Esophagus squamous epithelium (tissue), 5 donors: ENCODE results near the gene ETV1. TPM values are rescaled to one million over a fixed set of nuclear protein-coding genes. Genes with fewer than 3 reads are reported as not detected.

ENCODE experiments used
- DNase-seq: peaks from one replicate; lab custom pipeline; 2025; lab: John Stamatoyannopoulos, UW
- H3K27ac ChIP-seq, 4 donors: fragments of 200-600 bp; sonication (generic); one replicate each; pipeline ENCODE4 v1.5.1; 2016 to 2019; ENCODE audit warnings: mild to moderate bottlenecking in 1 of 4
- H3K27me3 ChIP-seq, 4 donors: fragments of 200-600 bp; sonication (generic); 1 replicate in 3 of 4; 2 replicates in 1 of 4; pipeline versions ENCODE4 v1.5.1 to v1.6.0; 2017 to 2021; ENCODE audit warnings: antibody characterized with exemption in 1 of 4
- H3K36me3 ChIP-seq, 3 donors: fragments of 200-600 bp; sonication (generic); one replicate each; pipeline ENCODE4 v1.5.1; 2016 to 2019
- H3K4me1 ChIP-seq, 3 donors: fragments of 200-600 bp; sonication (generic); one replicate each; pipeline ENCODE4 v1.5.1; 2017 to 2019
- H3K4me3 ChIP-seq, 4 donors: fragments of 200-600 bp; sonication (generic); 1 replicate in 3 of 4; 2 replicates in 1 of 4; pipeline ENCODE4 v1.5.1; 2016 to 2019; ENCODE audit warnings: mild to moderate bottlenecking in 2 of 4, moderate library complexity in 1 of 4
- H3K9me3 ChIP-seq, 3 donors: fragments of 200-600 bp; sonication (generic); one replicate each; pipeline ENCODE4 v1.5.1; 2016 to 2019
- POLR2A ChIP-seq, 4 donors: fragments of 450-650 bp; IDR thresholded peaks; one replicate each; pipeline ENCODE4 v1.6.1; 2017; ENCODE audit warnings: antibody characterized with exemption in 4 of 4, mild to moderate bottlenecking in 4 of 4, moderate library complexity in 3 of 4
- WGBS, 2 donors: methylation state at CpG; one replicate each; pipeline ENCODE4 v1.1.5; 2018; 5-methylcytosine and 5-hydroxymethylcytosine counted together
- intact Hi-C: fragments of 100-400 bp; cut with DNase I; formaldehyde crosslinking; loops from one replicate; pipeline ENCODE4 v1.15.0; 2022
- total RNA-seq, 4 donors: library from RNA; depleted of rRNA; stranded (reverse); fragments of >200 nt; gene quantifications; one replicate each; pipeline ENCODE4 v1.1.0, GENCODE V29; 2016
- TF ChIP-seq, protein P1 (sequence below), 6 experiments: fragments of 450-650 bp in 4 of 6; fragments of 200-600 bp in 2 of 6; sonication (generic) in 2 of 6; IDR thresholded peaks; one replicate each; pipeline ENCODE4 v1.5.1; 2016 to 2019; ENCODE audit warnings: antibody characterized with exemption in 6 of 6, mild to moderate bottlenecking in 4 of 6, moderate library complexity in 4 of 6
- donor health status: DM: yes; HTN: yes; CAD: no.

The ETV1 gene
- total RNA-seq, 4 donors from 2014 or later = 0.27 to 10.0 (median 1.6) TPM

DNA sequence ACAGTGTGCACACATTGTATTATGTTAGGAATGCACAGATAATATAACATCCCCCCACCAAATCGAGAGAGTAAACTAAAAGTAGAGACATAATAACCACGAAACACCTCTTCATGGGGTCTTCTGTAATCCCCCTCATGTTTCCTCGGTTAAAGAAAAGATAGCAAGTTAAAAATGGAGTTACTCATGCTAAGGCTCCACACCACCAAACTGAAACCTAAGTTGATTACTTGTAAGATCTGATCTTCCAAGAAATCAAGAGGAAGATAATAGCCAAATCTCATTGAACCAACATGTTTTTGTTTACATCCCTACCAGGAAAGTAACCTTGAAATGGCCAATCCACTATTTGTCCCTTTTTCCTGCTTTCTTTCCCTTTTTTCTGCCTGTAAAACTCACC is 11.7 kb upstream of the ETV1 start:
- Histone ChIP-seq H3K36me3 (no peaks in the 10 kb centered on the region), H3K4me1 (no peaks in the 10 kb centered on the region), H3K4me3 (no peak overlapping the region), H3K9me3 (no peaks in the 10 kb centered on the region), H3K27ac (no peak overlapping the region), H3K27me3 (no peaks in the 10 kb centered on the region)
- intact Hi-C loops = no loop called here
- no peak for TF ChIP-seq POLR2A (IDR thresholded peaks at IDR 0.05)
- TF ChIP-seq, protein P1, sequence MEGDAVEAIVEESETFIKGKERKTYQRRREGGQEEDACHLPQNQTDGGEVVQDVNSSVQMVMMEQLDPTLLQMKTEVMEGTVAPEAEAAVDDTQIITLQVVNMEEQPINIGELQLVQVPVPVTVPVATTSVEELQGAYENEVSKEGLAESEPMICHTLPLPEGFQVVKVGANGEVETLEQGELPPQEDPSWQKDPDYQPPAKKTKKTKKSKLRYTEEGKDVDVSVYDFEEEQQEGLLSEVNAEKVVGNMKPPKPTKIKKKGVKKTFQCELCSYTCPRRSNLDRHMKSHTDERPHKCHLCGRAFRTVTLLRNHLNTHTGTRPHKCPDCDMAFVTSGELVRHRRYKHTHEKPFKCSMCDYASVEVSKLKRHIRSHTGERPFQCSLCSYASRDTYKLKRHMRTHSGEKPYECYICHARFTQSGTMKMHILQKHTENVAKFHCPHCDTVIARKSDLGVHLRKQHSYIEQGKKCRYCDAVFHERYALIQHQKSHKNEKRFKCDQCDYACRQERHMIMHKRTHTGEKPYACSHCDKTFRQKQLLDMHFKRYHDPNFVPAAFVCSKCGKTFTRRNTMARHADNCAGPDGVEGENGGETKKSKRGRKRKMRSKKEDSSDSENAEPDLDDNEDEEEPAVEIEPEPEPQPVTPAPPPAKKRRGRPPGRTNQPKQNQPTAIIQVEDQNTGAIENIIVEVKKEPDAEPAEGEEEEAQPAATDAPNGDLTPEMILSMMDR (IDR thresholded peaks at IDR 0.05) = no peak
- 49 to 81% methylated on average over 3 of the region's 3 CpGs for WGBS, 2 donors
- no peak for DNase-seq

DNA sequence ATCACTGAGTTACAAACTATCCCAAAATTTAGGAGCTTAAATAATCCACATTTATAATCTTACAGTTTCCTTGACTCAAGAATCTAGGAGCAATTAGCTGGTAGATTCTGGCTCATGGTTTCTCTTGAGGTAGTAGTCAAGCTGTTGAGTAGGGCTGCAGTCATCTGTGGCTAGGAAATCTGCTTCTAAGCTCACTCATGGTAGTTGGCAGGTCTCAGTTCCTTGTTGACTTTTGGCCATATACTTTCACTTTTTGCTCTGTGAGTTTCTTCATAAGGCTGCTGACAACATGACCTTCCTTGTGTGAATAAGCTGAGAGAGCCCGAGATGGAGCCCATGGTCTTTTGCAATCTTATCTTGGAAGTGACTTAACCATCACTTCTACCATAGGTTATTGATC is 10.8 kb upstream of the ETV1 start:
- Histone ChIP-seq H3K27ac (no peak overlapping the region), H3K9me3 (no peaks in the 10 kb centered on the region), H3K4me1 (no peaks in the 10 kb centered on the region), H3K4me3 (no peak overlapping the region), H3K36me3 (no peaks in the 10 kb centered on the region), H3K27me3 (no peaks in the 10 kb centered on the region)
- 75 to 82% methylated on average over 1 of the region's 1 CpG for WGBS, 2 donors
- DNase-seq = no peak
- intact Hi-C loops = no loop called here
- TF ChIP-seq, protein P1 (IDR thresholded peaks at IDR 0.05) = no peak
- TF ChIP-seq POLR2A (IDR thresholded peaks at IDR 0.05) = no peak

DNA sequence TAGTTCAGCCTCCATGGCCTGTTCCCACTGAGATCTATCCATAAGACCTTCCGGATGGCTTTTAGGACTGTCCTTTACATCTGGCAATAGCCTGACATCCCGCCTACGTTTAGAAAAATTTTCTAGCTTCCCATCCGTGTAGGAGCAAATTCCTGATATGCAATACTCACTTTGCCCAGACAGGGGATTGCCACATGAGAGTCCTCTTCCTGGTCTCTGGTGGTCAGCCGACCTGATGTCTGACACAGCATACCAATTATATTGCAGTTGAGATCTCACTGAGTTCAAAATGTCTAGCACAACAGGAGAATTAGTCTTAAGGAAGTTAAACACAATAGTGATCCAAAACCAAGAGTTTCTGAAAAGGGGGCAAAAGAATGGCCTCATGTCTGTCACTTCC is 9.4 kb upstream of the ETV1 start:
- Histone ChIP-seq H3K36me3 (no peaks in the 10 kb centered on the region), H3K4me1 (no peaks in the 10 kb centered on the region), H3K9me3 (no peaks in the 10 kb centered on the region), H3K27me3 (no peaks in the 10 kb centered on the region), H3K27ac (no peak overlapping the region), H3K4me3 (no peak overlapping the region)
- TF ChIP-seq POLR2A (IDR thresholded peaks at IDR 0.05) = no peak
- TF ChIP-seq, protein P1 (IDR thresholded peaks at IDR 0.05) = no peak
- intact Hi-C loops = no loop called here
- WGBS, 2 donors = 80 to 82% methylated on average over 5 of the region's 5 CpGs
- DNase-seq = no peak

DNA sequence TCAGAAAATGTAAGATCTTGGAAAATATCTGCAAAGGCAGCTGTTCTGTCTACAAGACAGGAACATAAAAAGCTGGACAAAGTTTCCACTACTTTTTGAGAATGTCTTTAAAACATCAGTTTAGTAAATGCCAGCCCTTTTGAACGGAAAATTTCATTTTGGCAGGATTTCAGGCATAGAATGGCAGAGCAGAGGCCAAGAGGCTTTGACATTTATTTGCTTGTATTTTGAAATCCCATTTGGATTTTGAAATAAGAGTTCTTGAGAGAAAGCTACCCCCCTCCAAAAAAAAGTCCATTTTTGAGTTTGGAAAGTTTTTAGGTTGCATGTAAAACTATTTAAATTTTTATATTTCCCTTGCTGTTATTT is 3.1 kb upstream of the ETV1 start:
- H3K27ac ChIP-seq = peak overlapping the region in 2 of 4 donors; percentile 87 to 88
- no peak overlapping the region for H3K4me3 ChIP-seq
- no peaks in the 10 kb centered on the region for H3K36me3 ChIP-seq
- intact Hi-C loops = no loop called here
- no peak for TF ChIP-seq POLR2A (IDR thresholded peaks at IDR 0.05)
- TF ChIP-seq, protein P1 (IDR thresholded peaks at IDR 0.05) = no peak
- DNase-seq = no peak
- H3K27me3 ChIP-seq = no peaks in the 10 kb centered on the region
- H3K4me1 ChIP-seq = peaks cover 0 to 35% (median 0%) of the 10 kb centered on the region in 3 donors
- WGBS, 2 donors = 52 to 73% methylated on average over 1 of the region's 1 CpG
- no peaks in the 10 kb centered on the region for H3K9me3 ChIP-seq

DNA sequence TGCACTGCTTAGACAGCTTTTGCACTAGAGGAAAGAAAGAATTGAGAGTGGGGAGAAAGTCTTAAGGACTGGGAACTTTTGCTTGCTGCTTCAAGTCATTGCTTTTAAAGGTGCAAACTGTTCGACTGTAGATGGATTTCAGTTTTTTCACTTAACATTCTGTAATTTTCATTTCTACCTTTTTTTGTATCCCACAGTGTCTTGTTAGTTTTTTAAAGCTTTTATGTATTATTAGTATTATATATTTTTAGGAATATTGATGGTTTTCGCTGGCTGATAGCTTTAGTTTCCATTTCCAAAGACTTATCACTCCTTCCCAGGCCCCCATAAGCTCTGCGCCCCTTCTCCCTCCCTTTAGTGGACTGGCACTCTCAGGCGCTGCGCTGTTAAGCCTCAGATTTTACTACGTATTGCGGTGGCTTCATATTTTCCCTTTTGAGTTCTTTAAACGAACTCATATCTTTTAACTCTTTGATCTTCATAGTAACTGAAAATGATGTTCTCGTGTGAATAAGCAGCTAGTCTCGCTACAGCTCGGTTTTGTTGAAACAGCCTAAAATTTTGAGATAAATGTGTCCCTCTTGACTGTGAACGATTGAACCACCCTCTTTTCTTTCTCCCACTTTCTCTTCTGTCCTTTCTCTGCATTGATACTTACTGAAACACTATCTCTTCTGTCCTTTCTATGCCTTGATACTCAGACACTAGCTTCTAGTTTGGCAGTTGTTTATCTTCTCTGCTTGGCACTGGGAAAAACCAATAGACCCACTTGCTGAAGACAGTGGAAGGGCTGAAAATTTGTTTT is 2.5 kb upstream of the ETV1 start:
- Histone ChIP-seq H3K9me3 (no peaks in the 10 kb centered on the region), H3K4me3 (peak overlapping the region; percentile 41 to 83 (median 72)), H3K27me3 (no peaks in the 10 kb centered on the region), H3K36me3 (no peaks in the 10 kb centered on the region), H3K4me1 (peaks cover 0 to 35% (median 0%) of the 10 kb centered on the region in 3 donors), H3K27ac (peak overlapping the region; percentile 68 to 90 (median 88))
- no peak for TF ChIP-seq POLR2A (IDR thresholded peaks at IDR 0.05)
- TF ChIP-seq, protein P1 (IDR thresholded peaks at IDR 0.05) = no peak
- intact Hi-C loops = no loop called here
- DNase-seq = no peak
- 67 to 74% methylated on average over 12 of the region's 12 CpGs for WGBS, 2 donors
